IPS-18c (cell line): ENCODE data around the gene FAM180A.
"Not testable (repeated sequence)": the region's sequence is repeated elsewhere in the genome, so short reads cannot be mapped to it uniquely, and the experiment has no call there.

Experiments
- H3K4me3 ChIP-seq: 2 replicates; pipeline ENCODE4 v1.7.0; 2013; ENCODE audit warnings: low read depth, mild to moderate bottlenecking, low read length, moderate library complexity; ENCODE audit not compliant: insufficient read depth
- H3K9me3 ChIP-seq: one replicate; pipeline ENCODE4 v1.6.1; 2013; ENCODE audit warnings: mild to moderate bottlenecking, low read length, moderate library complexity; ENCODE audit not compliant: control insufficient read depth, insufficient read depth

FAM180A gene

DNA sequence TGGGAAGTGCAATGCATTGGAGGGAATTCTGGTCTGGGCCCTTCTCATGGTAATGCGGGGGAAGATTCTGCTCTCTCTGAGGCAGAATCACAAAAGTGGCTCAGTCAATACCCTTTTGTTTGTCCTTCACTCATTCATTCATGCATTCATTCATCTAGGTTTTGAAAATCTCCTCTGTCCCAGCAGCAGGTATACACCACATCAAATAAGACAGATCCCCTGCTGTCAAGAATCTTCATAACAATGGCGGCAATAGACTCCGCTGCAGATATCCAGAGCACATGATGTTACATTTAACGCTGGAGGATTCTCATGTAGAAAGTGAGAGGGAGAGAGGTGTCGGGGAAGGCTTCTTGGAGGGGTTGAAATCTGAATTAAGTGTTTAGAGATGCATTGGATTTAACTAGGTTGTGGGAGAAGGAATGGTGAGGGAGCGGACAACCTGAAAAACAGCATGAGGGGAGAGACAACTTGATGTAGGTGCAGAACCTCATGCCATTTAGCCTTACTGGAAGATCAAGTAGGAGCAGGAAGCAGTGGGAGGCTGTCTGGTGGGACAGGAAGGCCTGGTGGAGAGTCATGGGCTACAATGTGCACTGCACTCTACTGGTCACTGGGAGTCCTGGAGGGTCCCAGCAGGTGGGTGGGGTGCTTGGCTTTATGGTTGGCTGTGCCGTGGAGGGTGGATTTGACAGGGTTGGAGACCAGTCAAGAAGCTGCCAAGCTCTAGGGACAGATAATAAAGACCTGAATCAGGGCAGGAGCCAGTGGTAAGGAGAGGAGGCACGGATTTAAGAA is 5.2 kb upstream of the FAM180A start:
- Histone ChIP-seq H3K4me3 (no peak overlapping the region), H3K9me3 (no peaks in the 10 kb centered on the region)

- H3K4me3 ChIP-seq, result no peak overlapping the region
- no peaks in the 10 kb centered on the region for H3K9me3 ChIP-seq
Measured at GRCh38 chr7:135747366-135747765, 1.2 kb downstream of the FAM180A start.

DNA sequence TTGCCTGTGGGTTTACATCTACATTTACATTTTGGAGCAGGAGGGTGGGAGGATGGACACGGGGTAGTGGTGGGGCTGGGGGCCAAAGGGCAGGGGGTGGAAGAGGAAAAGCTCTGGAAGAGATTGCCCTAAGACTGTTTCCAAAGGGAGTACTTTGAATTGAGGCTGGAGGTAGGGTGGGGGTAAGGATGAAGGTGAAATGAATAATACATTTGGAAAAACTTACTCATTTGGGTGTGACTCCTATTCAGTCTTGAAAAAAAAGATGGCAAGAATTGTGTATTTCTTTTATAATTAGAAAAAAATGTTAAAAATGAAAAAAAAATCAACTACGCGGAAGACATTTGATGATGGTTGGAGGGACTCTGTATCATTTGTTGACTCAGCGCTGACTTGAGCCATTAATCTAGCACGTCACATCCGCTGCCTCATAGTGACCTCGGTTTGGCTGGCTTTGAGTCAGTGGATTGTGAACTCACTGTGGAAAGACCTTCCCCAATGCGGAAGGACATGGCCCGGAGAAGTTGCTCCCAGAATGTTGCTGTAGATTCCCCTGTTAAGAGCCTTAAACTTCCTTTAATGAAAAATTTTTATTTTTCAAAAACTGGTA is 2.8 kb downstream of the FAM180A start:
- H3K9me3 ChIP-seq, result peaks cover 2% of the 10 kb centered on the region
- no peak overlapping the region for H3K4me3 ChIP-seq

DNA sequence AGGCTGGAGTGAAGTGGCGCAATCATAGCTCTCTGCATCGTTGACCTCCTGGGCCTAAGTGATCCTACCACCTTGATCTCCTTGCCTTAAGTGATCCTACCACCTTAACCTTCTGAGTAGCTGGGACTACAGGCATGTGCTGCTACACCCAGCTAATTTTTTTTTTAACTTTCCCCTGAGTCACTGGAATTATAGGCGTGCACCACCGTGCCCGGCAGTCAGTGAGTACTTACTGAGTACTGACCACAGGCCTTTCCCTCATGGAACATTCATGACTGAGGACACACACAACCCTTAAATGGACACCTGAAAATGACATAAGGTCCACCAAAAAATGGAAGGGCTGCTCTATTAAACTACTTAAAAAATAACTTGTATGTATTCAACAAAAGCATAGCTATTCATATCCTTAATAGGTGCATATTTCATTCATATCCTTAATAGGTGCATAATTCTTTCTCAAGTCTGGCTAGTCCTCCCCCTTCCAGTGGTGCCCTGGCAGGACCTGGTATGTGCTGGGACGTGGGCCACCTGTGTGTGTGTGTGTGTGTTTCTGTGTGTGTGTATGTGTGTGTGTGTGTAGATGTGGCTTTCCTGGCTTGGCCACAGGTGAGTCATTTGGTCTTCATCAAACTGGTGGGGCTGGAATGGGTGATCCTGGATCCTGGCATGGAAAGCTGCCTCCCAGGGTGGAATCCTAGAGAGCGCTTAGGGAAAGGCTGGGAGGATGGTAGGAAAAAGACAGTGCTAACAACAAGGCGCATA is 3.5 kb downstream of the FAM180A start:
- H3K9me3 ChIP-seq, result peaks cover 2% of the 10 kb centered on the region
- H3K4me3 ChIP-seq, result no peak overlapping the region

DNA sequence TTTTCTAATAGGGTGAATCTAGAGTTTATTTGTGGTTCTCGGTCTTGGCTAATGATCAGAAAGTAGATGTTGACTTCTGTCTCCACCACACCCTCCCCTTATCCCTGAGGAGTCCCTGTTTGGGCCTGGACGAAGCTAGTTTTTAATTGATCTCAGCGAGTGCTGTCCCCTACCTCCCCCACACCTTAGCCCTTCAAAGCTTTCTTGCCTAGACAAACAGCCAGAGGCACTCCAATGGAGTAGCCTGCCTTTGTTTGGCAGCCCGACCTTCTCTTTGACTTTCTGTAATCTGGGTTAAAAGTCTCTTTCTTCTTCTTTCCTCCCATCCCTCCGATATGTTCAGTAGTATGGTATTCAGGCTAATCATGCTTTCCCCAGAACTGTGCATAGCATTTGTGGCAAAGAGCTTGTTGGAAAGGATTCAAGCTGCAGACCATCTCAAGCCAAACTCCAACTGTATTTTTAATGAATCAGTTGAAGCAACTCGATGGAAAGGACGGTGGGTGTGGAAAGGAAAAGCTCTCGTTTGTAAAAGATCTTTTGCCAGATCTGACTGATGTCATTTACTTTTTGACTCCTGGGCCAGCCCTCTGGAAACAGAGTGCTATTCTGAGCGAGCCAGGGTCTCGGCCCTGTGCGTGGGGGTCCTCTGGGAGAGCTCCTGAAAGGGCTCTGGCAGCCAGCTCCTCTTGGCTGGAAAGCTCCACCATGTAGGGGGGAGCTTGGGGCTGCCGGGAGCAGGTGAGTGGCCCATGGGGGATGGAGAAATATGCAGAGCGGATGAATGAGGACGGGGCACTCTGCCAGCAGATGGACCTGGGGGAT is 4.5 kb downstream of the FAM180A start:
- peaks cover 2% of the 10 kb centered on the region for H3K9me3 ChIP-seq
- H3K4me3 ChIP-seq, result no peak overlapping the region

GRCh38 chr7:135742371-135742770 is 6.2 kb downstream of the FAM180A start:
- Histone ChIP-seq H3K9me3 (peaks cover 2% of the 10 kb centered on the region), H3K4me3 (no peak overlapping the region)

GRCh38 chr7:135741905-135742304 is 6.7 kb downstream of the FAM180A start:
- H3K4me3 ChIP-seq, result no peak overlapping the region
- H3K9me3 ChIP-seq, result peaks cover 2% of the 10 kb centered on the region

- Histone ChIP-seq H3K4me3 (no peak overlapping the region), H3K9me3 (peaks cover 2% of the 10 kb centered on the region)
Measured at GRCh38 chr7:135740889-135741288, 7.7 kb downstream of the FAM180A start.

DNA sequence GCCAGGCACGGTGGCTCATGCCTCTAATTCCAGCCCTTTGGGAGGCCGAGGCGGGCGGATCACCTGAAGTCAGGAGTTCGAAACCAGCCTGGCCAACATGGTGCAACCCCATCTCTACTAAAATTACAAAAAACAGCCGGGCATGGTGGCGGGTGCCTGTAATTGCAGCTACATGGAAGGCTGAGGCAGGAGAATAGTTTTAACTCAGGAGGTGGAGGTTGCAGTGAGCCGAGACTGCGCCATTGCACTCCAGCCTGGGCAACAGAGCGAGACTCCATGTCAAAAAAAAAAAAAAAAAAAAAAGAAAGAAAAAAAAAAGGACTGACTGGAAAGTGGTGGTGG is 11.3 kb downstream of the FAM180A start:
- not testable (repeated sequence) for H3K4me3 ChIP-seq, H3K9me3 ChIP-seq

DNA sequence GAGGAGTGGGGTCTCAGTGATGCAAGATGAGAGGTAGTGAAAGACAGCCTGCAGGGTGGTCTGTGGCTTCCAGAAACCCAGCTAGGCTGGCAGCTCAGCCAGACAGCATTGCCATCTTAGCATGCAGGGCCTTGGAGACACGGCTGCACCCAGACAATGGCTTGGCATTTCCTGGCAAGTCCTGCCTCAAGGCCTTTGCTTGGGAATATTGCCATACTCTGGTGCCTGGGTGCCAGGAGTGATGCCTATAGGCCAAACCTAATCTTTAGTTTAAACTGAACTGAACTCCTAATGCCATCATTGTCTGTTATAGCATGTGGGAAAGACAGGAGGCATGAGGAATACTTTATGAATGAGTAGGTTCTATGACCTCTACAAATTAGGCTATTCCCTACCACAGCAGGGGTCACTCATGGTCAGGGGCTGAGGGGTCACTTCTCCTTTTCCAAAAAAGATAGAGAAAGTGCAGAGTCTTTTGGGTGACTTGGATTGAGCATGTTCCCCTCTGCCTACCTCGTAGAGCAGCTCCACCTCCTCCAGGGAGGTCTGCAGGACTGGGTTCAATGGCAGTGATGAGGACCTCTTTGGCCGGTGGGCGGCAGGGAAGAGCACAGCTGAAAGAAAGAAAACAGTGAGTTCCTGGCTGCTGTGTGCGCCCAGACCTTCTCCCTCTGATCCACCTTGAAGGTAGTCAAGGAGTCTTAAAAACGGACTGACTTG is 11.9 kb downstream of the FAM180A start:
- no peak overlapping the region for H3K4me3 ChIP-seq
- H3K9me3 ChIP-seq, result no peaks in the 10 kb centered on the region

GRCh38 chr7:135734343-135734689 is 14.3 kb downstream of the FAM180A start:
- H3K9me3 ChIP-seq, result no peaks in the 10 kb centered on the region
- no peak overlapping the region for H3K4me3 ChIP-seq

DNA sequence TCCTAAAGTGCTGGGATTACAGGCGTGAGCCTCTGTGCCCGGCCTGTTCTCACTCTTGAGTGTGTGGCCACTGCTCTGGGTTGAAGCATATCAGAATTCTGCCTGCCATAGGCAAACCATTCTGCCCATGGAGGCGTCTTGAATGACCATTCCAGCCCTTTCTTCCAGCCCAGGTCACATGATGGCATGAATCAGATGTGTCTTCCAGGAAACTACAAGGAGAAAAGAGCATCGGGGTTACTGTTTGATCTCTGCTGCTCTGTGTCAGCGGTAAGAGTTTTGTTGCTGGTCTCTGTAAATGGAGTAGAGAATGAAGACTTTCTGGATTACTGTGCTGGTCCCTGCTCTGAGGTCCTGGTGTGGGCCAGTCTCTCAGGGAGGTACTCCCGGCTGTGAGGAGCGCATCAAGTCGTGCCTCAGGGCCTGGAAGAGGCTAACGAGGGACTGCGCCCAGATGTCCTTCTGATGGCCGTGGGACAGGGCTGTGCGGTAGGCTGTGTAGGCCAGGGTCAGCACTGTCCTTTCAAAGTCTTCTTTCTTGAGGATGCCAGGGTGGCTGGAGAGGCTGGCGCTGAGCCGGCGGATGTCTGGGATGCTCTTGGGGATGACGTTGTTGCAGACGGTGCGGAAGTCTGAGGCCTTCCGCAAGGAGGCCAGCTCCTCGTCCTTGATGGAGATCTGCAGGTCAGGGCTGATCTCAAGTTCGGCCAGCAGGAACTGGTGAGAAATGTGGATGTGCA is 14.8 kb downstream of the FAM180A start:
- H3K4me3 ChIP-seq, result no peak overlapping the region
- H3K9me3 ChIP-seq, result no peaks in the 10 kb centered on the region

DNA sequence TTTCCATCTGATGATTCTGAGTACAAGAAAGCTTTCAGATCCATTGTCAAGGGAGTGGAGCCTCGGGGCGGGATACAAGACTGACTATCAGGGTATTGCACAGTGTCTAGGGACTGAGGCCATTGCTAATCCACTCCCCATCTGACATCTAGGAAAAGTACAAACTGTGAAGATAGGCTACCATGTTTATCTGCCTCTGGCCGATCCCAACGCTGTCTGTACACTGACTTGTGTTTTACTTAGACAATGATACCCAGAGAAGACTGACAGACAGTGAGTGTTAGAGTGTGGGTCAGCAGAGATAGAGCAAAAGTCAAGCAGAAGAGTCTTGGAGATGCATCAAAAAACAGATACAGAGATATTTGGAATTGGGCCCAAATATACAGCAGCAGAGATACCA is 17.5 kb downstream of the FAM180A start:
- no peaks in the 10 kb centered on the region for H3K9me3 ChIP-seq

GRCh38 chr7:135729230-135729629 is 19.4 kb downstream of the FAM180A start:
- Histone ChIP-seq H3K9me3 (no peaks in the 10 kb centered on the region), H3K4me3 (no peak overlapping the region)

More for the DNA sequence above, 17.5 kb downstream of the FAM180A start:
- no peak overlapping the region for H3K4me3 ChIP-seq

DNA sequence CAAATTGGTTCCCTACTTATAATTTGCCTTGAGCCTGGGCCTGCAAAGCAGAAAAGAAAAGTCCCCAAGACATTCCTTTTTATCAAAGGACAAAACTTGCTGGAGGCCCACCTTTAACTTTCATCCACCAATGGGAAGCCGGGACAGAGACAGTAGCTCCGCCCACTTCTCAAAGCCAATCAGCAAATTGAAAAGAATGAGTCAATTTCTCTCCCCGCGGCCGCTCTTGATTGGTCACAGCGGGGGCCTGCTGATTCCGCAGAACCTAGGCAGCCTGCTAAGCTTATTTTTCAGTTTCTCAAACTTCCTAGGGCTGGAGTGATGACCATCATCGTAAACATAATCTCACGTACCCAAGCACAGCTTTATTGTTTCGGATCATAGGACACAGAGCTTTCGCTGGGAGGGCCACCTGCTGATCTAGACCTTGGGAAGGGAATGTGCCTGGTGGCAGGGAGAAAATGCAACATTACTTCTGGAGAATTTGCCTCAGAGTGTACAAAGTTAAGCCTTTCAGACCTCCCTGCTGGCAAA is 20.4 kb downstream of the FAM180A start, which contains the start of gene SLC13A4:
Gene SLC13A4, minus strand, starts transcription at position 51 of the 534 bp plus-strand sequence. CDS start 690 bp downstream, outside the sequence.
- Histone ChIP-seq H3K9me3 (no peaks in the 10 kb centered on the region), H3K4me3 (peak within 1 kb of the TSS; percentile 25; the same call in 1 of the 2 replicates)
